ENCODE measurements around the gene SHE. TPM values are rescaled to one million over a fixed set of nuclear protein-coding genes. Genes with fewer than 3 reads are reported as not detected.

Gene SHE
- total and polyA plus RNA-seq, 2 of the 8 experiments (the other 6 are each of a cell fraction or from before 2014, with no cell fraction given): 0.44 to 0.45 TPM

- TF ChIP-seq, protein P1, sequence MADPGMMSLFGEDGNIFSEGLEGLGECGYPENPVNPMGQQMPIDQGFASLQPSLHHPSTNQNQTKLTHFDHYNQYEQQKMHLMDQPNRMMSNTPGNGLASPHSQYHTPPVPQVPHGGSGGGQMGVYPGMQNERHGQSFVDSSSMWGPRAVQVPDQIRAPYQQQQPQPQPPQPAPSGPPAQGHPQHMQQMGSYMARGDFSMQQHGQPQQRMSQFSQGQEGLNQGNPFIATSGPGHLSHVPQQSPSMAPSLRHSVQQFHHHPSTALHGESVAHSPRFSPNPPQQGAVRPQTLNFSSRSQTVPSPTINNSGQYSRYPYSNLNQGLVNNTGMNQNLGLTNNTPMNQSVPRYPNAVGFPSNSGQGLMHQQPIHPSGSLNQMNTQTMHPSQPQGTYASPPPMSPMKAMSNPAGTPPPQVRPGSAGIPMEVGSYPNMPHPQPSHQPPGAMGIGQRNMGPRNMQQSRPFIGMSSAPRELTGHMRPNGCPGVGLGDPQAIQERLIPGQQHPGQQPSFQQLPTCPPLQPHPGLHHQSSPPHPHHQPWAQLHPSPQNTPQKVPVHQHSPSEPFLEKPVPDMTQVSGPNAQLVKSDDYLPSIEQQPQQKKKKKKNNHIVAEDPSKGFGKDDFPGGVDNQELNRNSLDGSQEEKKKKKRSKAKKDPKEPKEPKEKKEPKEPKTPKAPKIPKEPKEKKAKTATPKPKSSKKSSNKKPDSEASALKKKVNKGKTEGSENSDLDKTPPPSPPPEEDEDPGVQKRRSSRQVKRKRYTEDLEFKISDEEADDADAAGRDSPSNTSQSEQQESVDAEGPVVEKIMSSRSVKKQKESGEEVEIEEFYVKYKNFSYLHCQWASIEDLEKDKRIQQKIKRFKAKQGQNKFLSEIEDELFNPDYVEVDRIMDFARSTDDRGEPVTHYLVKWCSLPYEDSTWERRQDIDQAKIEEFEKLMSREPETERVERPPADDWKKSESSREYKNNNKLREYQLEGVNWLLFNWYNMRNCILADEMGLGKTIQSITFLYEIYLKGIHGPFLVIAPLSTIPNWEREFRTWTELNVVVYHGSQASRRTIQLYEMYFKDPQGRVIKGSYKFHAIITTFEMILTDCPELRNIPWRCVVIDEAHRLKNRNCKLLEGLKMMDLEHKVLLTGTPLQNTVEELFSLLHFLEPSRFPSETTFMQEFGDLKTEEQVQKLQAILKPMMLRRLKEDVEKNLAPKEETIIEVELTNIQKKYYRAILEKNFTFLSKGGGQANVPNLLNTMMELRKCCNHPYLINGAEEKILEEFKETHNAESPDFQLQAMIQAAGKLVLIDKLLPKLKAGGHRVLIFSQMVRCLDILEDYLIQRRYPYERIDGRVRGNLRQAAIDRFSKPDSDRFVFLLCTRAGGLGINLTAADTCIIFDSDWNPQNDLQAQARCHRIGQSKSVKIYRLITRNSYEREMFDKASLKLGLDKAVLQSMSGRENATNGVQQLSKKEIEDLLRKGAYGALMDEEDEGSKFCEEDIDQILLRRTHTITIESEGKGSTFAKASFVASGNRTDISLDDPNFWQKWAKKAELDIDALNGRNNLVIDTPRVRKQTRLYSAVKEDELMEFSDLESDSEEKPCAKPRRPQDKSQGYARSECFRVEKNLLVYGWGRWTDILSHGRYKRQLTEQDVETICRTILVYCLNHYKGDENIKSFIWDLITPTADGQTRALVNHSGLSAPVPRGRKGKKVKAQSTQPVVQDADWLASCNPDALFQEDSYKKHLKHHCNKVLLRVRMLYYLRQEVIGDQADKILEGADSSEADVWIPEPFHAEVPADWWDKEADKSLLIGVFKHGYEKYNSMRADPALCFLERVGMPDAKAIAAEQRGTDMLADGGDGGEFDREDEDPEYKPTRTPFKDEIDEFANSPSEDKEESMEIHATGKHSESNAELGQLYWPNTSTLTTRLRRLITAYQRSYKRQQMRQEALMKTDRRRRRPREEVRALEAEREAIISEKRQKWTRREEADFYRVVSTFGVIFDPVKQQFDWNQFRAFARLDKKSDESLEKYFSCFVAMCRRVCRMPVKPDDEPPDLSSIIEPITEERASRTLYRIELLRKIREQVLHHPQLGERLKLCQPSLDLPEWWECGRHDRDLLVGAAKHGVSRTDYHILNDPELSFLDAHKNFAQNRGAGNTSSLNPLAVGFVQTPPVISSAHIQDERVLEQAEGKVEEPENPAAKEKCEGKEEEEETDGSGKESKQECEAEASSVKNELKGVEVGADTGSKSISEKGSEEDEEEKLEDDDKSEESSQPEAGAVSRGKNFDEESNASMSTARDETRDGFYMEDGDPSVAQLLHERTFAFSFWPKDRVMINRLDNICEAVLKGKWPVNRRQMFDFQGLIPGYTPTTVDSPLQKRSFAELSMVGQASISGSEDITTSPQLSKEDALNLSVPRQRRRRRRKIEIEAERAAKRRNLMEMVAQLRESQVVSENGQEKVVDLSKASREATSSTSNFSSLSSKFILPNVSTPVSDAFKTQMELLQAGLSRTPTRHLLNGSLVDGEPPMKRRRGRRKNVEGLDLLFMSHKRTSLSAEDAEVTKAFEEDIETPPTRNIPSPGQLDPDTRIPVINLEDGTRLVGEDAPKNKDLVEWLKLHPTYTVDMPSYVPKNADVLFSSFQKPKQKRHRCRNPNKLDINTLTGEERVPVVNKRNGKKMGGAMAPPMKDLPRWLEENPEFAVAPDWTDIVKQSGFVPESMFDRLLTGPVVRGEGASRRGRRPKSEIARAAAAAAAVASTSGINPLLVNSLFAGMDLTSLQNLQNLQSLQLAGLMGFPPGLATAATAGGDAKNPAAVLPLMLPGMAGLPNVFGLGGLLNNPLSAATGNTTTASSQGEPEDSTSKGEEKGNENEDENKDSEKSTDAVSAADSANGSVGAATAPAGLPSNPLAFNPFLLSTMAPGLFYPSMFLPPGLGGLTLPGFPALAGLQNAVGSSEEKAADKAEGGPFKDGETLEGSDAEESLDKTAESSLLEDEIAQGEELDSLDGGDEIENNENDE (IDR thresholded peaks at IDR 0.05; ENCODE audit: insufficient replicate concordance, low read length): no peak
- TF ChIP-seq SRF (IDR thresholded peaks at IDR 0.05; ENCODE audit: low read depth, low read length): no peak
- no peak for TF ChIP-seq CREB1 (IDR thresholded peaks at IDR 0.05)
- TF ChIP-seq RAD21 (IDR thresholded peaks at IDR 0.05 in 1 of 2, conservative IDR thresholded peaks at IDR 0.05 in 1 of 2; ENCODE audit: low read depth in 2 of 2, low read length in 2 of 2): no peak
- TF ChIP-seq ASH2L (IDR thresholded peaks at IDR 0.05; ENCODE audit: low read length): no peak
- TF ChIP-seq GTF2F1 (IDR thresholded peaks at IDR 0.05; ENCODE audit: borderline replicate concordance, low read depth, low read length): no peak
- no peak for TF ChIP-seq TBP (IDR thresholded peaks at IDR 0.05; ENCODE audit: low read depth, low read length)
- TF ChIP-seq POLR2AphosphoS5 (IDR thresholded peaks at IDR 0.05; ENCODE audit: low read depth, low read length): no peak
- no peak for TF ChIP-seq BCL11A (IDR thresholded peaks at IDR 0.05; ENCODE audit: low read depth in 2 of 2, low read length in 2 of 2)
These were observed 17.4 kb upstream of the SHE start (continued) for GRCh38 chr1:154519591-154519991.

Measured in H1 (cell line).